IMR-90 (cell line): Measurements from ENCODE around the gene NCOA7. TPM values are rescaled to one million over a fixed set of nuclear protein-coding genes. Genes with fewer than 3 reads are reported as not detected.

Source experiments
- ATAC-seq: fragments of 200-7000 bp; cut with Tn5 transposase; 2 replicates; pipeline ENCODE4 v1.9.1; 2020; ENCODE audit warnings: low read depth, mild to moderate bottlenecking, moderate library complexity
- BruUV-seq: library from RNA; stranded (reverse); fragments of 400-500 nt; replicated peaks from 2 replicates; lab custom pipeline; 2021; lab: Mats Ljungman, UMichigan
- CTCF ChIA-PET: fragments of 300-600 bp; formaldehyde crosslinking; extraction: SDS; loops from one replicate; lab custom pipeline; 2021; ENCODE audit warnings: antibody characterized with exemption; lab: Yijun Ruan, JAX
- POLR2A ChIA-PET: fragments of 300-600 bp; sonication (Branson Sonifier 250); formaldehyde crosslinking; loops from one replicate; lab custom pipeline; 2022; ENCODE audit warnings: antibody characterized with exemption; ENCODE audit not compliant: unreplicated experiment; lab: Charles Lee
- DNase-seq: peaks from one replicate; pipeline ENCODE4 v3.0.0; 2013
- H2AFZ ChIP-seq: replicated peaks from 2 replicates; pipeline ENCODE3; 2013; ENCODE audit warnings: low read length, mild to moderate bottlenecking; ENCODE audit not compliant: poor library complexity
- H2AK5ac ChIP-seq: 2 replicates; pipeline ENCODE4 v1.6.1; 2013; ENCODE audit warnings: low read depth, low read length, inconsistent platforms
- H2AK9ac ChIP-seq: replicated peaks from 2 replicates; pipeline ENCODE3; 2013; ENCODE audit warnings: mild to moderate bottlenecking, low read depth, low read length, moderate library complexity; ENCODE audit not compliant: poor library complexity
- H2BK120ac ChIP-seq: 2 replicates; pipeline ENCODE4 v1.6.1; 2013; ENCODE audit warnings: low read depth, low read length, inconsistent platforms
- H2BK15ac ChIP-seq: 3 replicates; pipeline ENCODE4 v1.6.1; 2013; ENCODE audit warnings: low read depth, low read length, inconsistent platforms
- H2BK20ac ChIP-seq: 2 replicates; pipeline ENCODE4 v1.6.1; 2013; ENCODE audit warnings: low read depth, mild to moderate bottlenecking, inconsistent platforms, low read length, moderate library complexity
- H2BK5ac ChIP-seq: 2 replicates; pipeline ENCODE4 v1.6.1; 2013; ENCODE audit warnings: mild to moderate bottlenecking, low read depth, low read length, inconsistent platforms; ENCODE audit not compliant: poor library complexity, severe bottlenecking
- H3K14ac ChIP-seq: replicated peaks from 2 replicates; pipeline ENCODE4 v1.6.1; 2013; ENCODE audit warnings: low read depth, low read length, inconsistent platforms
- H3K18ac ChIP-seq: 2 replicates; pipeline ENCODE4 v1.6.1; 2013; ENCODE audit warnings: low read depth, low read length, control low read depth
- H3K23ac ChIP-seq: 2 replicates; pipeline ENCODE4 v1.6.1; 2013; ENCODE audit warnings: low read depth, low read length, inconsistent platforms
- H3K27ac ChIP-seq: 2 replicates; pipeline ENCODE4 v1.5.1; 2013; ENCODE audit warnings: mild to moderate bottlenecking, control low read depth, low read length; ENCODE audit not compliant: insufficient read depth
- H3K27me3 ChIP-seq: 2 replicates; pipeline ENCODE4 v1.6.1; 2013; ENCODE audit warnings: low read length; ENCODE audit not compliant: control insufficient read depth, insufficient read depth
- H3K36me3 ChIP-seq: 2 replicates; pipeline ENCODE4 v1.6.1; 2013; ENCODE audit warnings: low read length, mixed read lengths; ENCODE audit not compliant: control insufficient read depth, insufficient read depth
- H3K4ac ChIP-seq: 2 replicates; pipeline ENCODE4 v1.6.1; 2013; ENCODE audit warnings: low read depth, low read length, inconsistent platforms
- H3K4me1 ChIP-seq: 2 replicates; pipeline ENCODE4 v1.6.1; 2013; ENCODE audit warnings: low read length, mixed read lengths; ENCODE audit not compliant: control insufficient read depth, insufficient read depth
- H3K4me2 ChIP-seq: 2 replicates; pipeline ENCODE4 v1.6.1; 2013; ENCODE audit warnings: low read depth, mild to moderate bottlenecking, control low read depth, low read length, moderate library complexity
- H3K4me3 ChIP-seq: 2 replicates; pipeline ENCODE4 v1.5.1; 2013; ENCODE audit warnings: low read depth, mild to moderate bottlenecking, control low read depth, low read length, moderate library complexity; ENCODE audit not compliant: insufficient read depth
- H3K56ac ChIP-seq: 2 replicates; pipeline ENCODE4 v1.6.1; 2013; ENCODE audit warnings: low read length, inconsistent platforms; ENCODE audit not compliant: insufficient read depth; ENCODE audit errors: extremely low read depth
- H3K79me1 ChIP-seq, 2 experiments: 2 replicates each; pipeline ENCODE4 v1.6.1; 2013; ENCODE audit warnings: low read length in 2 of 2, inconsistent platforms in 1 of 2, low read depth in 1 of 2
- H3K9ac ChIP-seq: 2 replicates; pipeline ENCODE4 v1.6.1; 2013; ENCODE audit warnings: low read depth, low read length, control low read depth
- H3K9me1 ChIP-seq: 2 replicates; pipeline ENCODE4 v1.6.1; 2013; ENCODE audit warnings: low read length, inconsistent platforms; ENCODE audit not compliant: insufficient read depth
- H3K9me3 ChIP-seq: 2 replicates; pipeline ENCODE4 v1.6.1; 2013; ENCODE audit warnings: low read length; ENCODE audit not compliant: control insufficient read depth, insufficient read depth
- H4K20me1 ChIP-seq: 2 replicates; pipeline ENCODE4 v1.6.1; 2013; ENCODE audit warnings: low read length, inconsistent platforms; ENCODE audit not compliant: insufficient read depth
- H4K5ac ChIP-seq: 2 replicates; pipeline ENCODE4 v1.6.1; 2013; ENCODE audit warnings: mild to moderate bottlenecking, low read depth, low read length, control low read depth
- H4K8ac ChIP-seq, 2 experiments: 2 replicates each; pipeline ENCODE4 v1.6.1; 2013; ENCODE audit warnings: low read depth in 2 of 2, low read length in 2 of 2, control low read depth in 1 of 2, inconsistent platforms in 1 of 2
- H4K91ac ChIP-seq: 2 replicates; pipeline ENCODE4 v1.6.1; 2013; ENCODE audit warnings: low read depth, low read length, inconsistent platforms; ENCODE audit not compliant: insufficient read depth
- CEBPB ChIP-seq: IDR thresholded peaks from 2 replicates; pipeline ENCODE4 v1.6.1; 2012; ENCODE audit warnings: low read depth, low read length, improper control_type of control experiment
- MAZ ChIP-seq: IDR thresholded peaks from 2 replicates; pipeline ENCODE4 v1.6.1; 2012; ENCODE audit warnings: low read depth, mild to moderate bottlenecking, low read length, improper control_type of control experiment, moderate library complexity, borderline replicate concordance
- WGBS, 2 experiments: methylation state at CpG; one replicate each; pipeline versions ENCODE4 v1.1.5 to v1.1.7; 2013; ENCODE audit warnings: missing lambda C conversion rate in 2 of 2; ENCODE audit not compliant: insufficient read length in 1 of 2; ENCODE audit errors: extremely low coverage in 2 of 2; 5-methylcytosine and 5-hydroxymethylcytosine counted together
- dilution Hi-C: fragments of 300-500 bp; cut with HindIII; formaldehyde crosslinking; loops from one replicate; pipeline ENCODE4 v1.14.3; 2018; ENCODE audit warnings: low sequenced_read_pairs; ENCODE audit not compliant: unreplicated experiment
- in situ Hi-C: fragments of 300-500 bp; cut with MboI; formaldehyde crosslinking; loops from 3 replicates; pipeline ENCODE4 v1.14.3; 2019; ENCODE audit warnings: low sequenced_read_pairs, inconsistent platforms, mixed read lengths
- intact Hi-C: fragments of 100-400 bp; cut with micrococcal nuclease; formaldehyde crosslinking; loops from 2 replicates; pipeline ENCODE4 v1.10.0; 2022
- polyA plus RNA-seq, 3 experiments: library from polyadenylated mRNA; depleted of rRNA; stranded (reverse); fragments of >200 nt; gene quantifications; 2 replicates each; pipeline ENCODE4 v1.2.3, GENCODE V29; 2012; ENCODE audit warnings: low replicate concordance in 1 of 3
- total RNA-seq: library from RNA; depleted of rRNA; stranded (reverse); fragments of >200 nt; gene quantifications from 2 replicates; pipeline ENCODE4 v1.2.3, GENCODE V29; 2012

Gene NCOA7
- total and polyA plus RNA-seq, 2 of the 4 experiments (the other 2 are of a cell fraction) = 12.6 to 12.9 TPM

GRCh38 chr6:125751334-125751916, 39.3 kb upstream of the NCOA7 start:
- no peak overlapping the region for H3K4me2 ChIP-seq
- no TSS peak for BruUV-seq
- no peaks in the 10 kb centered on the region for H3K9me3 ChIP-seq
- H3K4me1 ChIP-seq = peaks cover 10% of the 10 kb centered on the region
- H4K5ac ChIP-seq = no peak overlapping the region
- no peak overlapping the region for H3K18ac ChIP-seq
- POLR2A ChIA-PET = no interaction called here
- no peak overlapping the region for H4K91ac ChIP-seq
- H3K36me3 ChIP-seq = no peaks in the 10 kb centered on the region
- no peak overlapping the region for H2BK5ac ChIP-seq
- no peak overlapping the region for H2AK5ac ChIP-seq
- no peaks in the 10 kb centered on the region for H4K20me1 ChIP-seq
- H3K4me3 ChIP-seq = no peak overlapping the region
- H3K9me1 ChIP-seq = no peaks in the 10 kb centered on the region
- no peak overlapping the region for H3K27ac ChIP-seq
- WGBS, 2 experiments = no CpG with 5 or more reads among the region's 6 CpGs
- H2BK15ac ChIP-seq = no peak overlapping the region
- ATAC-seq (no peak), DNase-seq (no peak)
- no peak overlapping the region for H3K23ac ChIP-seq
- no peak overlapping the region for H3K56ac ChIP-seq
- H2BK120ac ChIP-seq = no peak overlapping the region
- H3K4ac ChIP-seq = no peak overlapping the region
- no peak overlapping the region for H2AFZ ChIP-seq
- H2BK20ac ChIP-seq = no peak overlapping the region
- H3K14ac ChIP-seq = no peak overlapping the region
- dilution Hi-C loops (no loop called here), in situ Hi-C loops (loop anchor here (25.0 kb wide), 1 partner anchor 589 kb away; the partner anchor contains the start of gene TPD52L1), intact Hi-C loops (no loop called here)
- H3K9ac ChIP-seq = no peak overlapping the region
- no peak overlapping the region for H4K8ac ChIP-seq
- no peaks in the 10 kb centered on the region for H3K79me1 ChIP-seq
- peaks cover 58% of the 10 kb centered on the region for H3K27me3 ChIP-seq
- CTCF ChIA-PET = no interaction called here
- TF ChIP-seq CEBPB (0 out of 2 replicates have a peak, but pooled peaks have one; percentile 2), MAZ (no peak)
- no peak overlapping the region for H2AK9ac ChIP-seq
